HG03432 (cell line): ENCODE data around the gene CNNM4.
"Not testable (repeated sequence)": the region's sequence is repeated elsewhere in the genome, so short reads cannot be mapped to it uniquely, and the experiment has no call there.

Experiments used
- ATAC-seq: cut with Tn5 transposase; IDR thresholded peaks from one replicate; pipeline ENCODE4 v1.9.1; 2021; ENCODE audit warnings: mild to moderate bottlenecking, moderate library complexity; ENCODE audit not compliant: unreplicated experiment

The CNNM4 gene

DNA sequence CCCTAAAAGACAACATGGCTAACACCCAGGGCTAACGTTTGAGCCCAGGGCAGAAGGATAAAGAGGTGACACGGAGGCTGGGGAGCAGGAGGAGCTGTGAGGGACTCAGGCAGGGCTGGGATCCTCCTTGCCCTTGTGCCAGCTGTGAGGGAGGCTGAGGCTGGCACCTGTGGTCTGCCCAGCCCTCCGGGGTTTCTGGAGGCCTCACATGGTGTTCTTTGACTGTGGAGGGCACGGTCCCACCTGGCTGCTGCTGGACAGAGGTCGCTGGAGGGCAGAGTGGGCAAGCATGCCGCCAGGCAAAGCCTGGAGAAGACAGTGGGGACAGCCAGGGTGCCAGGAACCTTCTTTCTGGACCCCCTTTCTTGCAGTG lies 28.5 kb downstream of the CNNM4 start:
- no peak for ATAC-seq

DNA sequence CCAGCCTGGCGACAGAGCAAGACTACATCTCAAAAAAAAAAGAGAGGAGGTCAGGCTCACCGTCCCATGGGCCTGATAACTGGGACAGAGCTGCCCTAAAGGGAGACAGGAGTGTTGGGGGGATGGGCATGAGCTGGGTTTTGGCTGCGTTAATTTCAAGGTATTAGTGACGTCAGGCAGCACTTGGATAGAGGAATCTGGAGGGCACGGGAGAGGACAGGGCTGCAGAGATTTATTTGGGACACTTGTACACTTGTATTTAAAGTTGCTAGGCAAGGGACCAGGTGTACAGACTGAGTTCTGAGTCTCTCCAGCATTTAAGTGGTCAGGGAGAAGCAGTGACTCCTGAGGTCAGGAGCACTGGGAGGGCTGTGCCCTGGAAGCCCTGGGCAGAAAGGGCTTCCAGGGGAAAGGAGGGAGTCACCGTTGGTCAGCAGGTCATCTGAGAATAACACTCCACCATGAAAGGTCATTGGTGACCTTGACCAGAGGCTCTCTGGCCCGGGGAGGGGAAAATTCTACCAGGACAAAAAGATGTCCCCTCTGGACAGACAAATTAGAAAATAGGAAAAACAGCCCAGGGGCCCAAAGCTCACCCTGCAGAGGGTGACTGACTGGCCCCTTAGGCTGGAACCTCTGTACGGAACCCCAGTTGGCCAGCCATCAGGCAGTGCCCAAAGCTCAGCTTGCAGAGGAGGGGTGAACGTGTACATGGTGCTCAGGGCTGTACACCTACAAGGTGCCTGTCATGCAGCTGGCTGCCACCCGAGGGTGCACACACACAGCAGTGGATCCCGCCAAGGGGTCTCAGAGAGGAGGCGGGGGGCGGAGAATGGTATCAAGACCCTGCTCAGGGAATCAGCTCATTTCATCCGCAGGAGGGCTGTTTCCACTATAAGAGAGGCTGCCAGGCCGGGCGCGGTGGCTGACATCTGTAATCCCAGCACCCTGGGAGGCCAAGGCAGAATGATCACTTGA lies 32.4 kb downstream of the CNNM4 start:
- no peak for ATAC-seq

DNA sequence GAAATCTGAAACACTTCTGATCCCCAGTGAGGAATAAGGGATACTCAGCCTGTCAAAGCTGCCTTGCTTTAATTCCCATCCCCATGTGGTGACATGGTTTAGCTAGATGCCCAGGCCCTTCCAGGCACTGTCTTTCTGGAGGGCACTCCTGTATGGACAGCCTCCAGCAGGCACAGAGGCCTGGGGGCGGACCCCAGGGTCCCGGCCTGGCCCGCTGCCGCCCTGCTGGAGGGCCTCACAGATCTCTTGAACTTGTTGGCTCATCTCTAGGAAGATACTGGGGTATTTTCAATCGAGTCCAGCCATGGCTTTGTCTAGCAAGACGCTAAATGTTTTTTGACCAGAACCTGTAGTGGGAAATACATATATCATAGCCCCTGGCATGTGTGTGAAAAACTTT lies 34.4 kb downstream of the CNNM4 start:
- no peak for ATAC-seq

DNA sequence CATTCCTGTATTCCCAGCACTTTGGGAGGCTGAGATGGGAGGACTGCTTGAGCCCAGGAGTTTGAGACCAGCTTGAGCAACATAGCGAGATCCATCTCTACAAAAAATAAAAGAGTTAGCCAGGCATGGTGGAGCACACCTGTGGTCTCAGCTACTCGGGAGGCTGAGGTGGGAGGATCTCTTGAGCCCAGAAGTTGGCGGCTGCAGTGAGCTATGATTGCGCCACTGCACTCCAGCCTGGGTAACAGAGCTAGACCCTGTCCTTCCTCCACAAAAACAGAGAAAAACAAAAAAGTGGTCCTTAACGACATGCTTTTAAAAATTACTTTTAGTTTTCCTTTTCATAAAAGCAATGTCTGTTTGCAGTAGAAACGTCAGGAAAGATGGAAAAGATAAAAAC lies 35.8 kb downstream of the CNNM4 start:
- ATAC-seq = not testable (repeated sequence)

DNA sequence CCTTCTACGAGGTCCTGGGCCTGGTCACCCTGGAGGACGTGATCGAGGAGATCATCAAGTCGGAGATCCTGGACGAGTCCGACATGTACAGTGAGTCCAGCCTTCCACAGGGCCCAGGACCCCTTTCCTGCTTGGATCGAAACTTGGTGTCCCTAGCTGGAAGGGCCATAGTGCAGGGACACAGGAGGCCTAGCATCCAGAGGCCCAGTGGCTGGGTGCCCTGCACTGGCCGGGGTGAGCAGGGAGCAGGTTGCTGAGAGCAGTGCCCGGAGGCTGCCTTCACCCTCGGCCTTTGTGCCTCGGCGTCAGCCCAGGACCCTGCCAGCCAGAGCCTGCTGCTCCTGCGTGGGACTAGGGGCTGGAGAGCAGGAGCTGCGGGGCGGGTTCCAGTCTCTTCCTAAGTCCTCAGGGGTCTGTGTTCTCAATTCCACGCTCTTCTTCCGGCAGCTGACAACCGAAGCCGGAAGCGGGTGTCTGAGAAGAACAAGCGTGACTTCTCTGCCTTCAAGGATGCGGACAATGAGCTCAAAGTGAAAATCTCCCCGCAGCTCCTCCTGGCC lies 36.4 kb downstream of the CNNM4 start:
- no peak for ATAC-seq

DNA sequence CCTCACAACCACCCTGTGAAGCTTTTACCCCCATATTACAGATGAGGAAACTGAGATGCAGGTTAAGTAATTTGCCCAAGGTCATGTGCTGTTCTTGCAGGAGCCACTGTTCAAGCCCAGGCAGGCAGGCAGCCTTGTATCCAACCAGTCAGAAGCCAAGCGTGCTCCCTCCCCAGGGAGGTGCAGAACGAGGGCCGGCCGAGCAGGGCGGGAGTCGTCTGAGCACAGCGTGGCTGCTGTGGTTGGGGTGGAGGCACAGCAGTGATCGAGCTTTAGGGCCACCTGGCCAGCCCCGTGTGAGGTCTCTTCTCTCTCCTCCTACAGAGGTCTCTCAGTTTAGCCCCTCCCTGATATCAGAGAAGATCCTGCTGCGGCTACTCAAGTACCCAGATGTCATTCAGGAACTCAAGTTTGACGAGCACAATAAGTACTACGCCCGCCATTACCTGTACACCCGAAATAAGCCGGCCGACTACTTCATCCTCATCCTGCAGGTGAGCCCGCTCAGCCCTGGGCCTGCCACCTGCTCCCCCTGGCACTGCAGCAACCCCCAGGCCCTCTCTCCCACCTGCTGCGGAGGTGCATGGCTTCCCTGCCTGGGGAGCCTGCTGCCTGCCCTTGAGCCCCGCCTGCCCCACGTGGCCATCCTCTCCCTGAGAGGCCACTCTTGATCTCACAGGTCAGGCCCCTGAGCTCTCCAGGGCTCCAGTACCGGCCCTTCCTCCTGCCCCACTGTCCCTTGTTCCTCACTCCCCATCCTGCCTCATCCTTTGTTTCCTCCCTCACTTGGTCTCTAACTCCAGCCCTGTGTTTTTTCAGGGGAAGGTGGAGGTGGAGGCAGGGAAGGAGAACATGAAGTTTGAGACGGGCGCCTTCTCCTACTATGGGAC lies 38.3 kb downstream of the CNNM4 start:
- ATAC-seq = no peak

DNA sequence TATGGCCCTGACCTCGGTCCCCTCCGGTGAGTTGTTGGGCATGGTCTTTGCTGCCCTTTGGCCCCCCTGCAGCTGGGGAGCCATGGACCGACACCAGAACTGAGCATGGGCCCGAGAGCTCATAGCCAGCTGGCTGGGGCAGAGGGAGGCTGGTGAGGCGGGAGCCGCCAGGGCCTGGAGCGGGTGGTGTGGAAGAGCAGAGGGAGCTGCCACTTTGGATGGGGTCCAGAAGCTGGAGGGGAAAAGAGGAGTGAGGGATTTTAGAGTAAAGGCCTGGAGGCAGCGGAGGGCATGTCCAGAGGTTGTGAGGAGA lies 38.9 kb downstream of the CNNM4 start:
- no peak for ATAC-seq

DNA sequence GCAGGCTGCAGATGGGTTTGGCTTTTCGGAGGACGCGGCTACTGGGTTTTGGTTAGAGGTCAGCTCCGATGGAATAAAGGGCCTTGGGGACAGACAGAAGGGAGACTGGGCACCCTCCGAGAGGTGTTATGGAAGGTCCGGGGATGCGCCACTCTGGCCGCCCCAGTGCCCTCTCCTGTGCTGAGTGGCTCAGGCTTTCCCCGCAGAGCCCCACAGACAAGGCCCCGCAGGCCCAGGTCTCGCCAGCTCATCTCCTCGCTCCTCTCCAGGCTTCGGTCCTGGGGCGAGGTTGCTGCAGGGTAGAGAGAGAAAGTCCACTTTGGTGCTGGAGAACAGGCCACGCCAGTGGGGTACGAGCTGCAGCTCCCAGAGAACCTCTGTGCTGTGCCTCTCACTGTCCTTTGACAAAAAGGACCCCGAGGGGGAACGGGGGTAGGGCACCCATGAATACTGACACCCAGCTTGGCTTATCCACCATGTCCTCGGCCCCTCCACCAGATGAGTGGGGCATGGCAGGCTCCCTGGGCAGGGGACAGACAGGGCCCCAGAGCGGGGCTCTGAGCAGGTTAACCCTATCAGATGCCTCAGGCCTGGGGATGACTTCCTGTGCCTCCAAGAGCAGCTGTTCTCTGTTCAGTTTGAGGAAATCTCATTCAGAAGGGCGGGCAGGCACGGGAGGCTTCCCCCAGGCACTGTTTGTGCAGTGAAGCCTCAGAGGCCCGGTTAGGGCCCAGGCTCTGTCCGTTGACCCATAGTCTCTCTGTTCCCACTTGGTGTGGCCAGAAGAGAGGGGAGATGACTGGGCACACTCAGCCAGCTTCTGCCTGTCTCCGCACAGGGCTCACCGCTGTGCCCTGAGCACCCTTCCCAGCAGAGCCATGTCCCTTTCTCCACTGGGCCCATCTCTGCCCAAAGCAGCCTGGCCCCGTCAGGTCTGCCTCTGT lies 39.6 kb downstream of the CNNM4 start:
- ATAC-seq = peak; percentile 32

DNA sequence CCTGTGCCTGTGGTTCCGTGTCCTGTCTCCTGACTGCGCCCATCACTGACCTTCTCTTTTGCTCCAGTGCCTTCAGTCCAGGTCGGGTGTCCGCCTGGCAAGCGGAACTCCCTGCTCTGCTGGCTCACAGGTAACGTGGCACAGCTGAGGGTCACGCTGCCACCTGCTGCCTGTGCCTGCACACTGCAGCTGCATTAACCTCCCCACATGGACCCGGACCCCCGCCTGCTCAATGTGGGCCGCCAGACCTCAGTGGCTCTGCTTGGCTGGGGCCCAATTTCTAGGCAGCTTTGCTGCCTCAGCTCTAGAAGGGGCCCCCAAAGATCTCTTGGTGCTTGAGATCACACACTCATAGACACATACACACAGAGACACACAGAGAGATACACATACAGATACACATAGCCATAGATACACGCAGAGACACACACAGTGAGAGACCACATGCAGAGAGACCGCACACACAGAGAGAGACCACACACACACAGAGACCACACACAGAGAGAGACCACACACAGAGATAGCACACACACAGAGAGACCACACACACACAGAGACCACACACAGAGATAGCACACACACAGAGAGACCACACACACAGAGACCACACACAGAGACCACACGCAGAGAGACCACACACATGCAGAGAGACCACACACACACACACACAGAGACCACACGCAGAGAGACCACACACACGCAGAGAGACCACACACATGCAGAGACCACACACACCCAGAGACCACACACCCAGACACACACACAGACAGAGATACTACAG lies 40.5 kb downstream of the CNNM4 start:
- peak; percentile 80 for ATAC-seq

DNA sequence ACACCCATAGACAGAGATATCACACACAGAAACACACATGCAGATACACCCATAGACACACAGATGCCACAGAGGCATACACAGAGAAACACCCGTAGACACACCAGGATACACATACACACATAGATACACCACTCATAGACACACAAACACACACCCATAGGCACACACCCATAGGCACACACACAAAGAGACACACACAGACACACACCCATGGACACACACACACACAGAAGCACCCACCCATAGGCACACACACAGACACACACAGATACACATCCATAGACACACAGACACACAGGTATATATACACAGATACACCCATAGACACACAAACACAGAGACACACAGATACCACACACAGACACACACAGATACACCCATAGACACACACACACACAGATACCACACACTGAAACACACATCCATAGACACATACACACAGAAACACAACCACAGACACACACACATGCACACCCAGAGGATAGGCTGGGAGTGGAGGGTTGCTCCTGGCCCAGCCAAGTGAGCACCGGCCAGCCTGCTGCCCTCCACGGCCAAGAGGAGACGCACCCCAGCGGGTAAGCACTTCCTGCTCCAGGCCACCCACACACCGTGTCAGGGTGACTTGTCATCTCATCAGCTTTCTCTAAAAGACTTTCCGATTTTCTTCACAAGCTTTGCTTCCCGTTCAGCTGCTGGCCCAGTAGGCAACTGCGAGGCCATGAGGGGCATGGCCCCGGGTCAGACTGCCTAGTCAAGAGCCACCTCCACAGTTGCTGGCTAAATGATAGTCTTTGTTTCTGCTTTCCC lies 41.3 kb downstream of the CNNM4 start:
- ATAC-seq = peak; percentile 39

DNA sequence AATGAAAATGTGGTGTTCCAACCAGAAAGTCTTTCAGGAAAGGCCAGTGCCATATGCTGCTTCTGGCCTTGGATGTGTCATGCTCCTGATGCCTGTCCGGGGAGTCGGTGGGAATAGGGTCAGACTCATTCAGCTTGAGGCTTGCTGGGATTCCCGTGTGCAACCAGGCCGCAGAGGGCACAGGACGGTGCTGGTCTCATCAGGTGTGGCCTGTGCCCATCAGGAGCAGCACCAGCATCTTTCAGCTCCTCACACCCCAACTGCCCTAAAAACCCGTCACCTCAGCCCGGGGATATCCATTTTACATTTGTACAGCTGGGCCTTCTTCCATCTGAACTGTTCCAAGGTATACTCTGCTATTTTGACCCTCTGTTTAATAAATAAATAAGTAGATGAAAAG lies 42.0 kb downstream of the CNNM4 start:
- no peak for ATAC-seq

DNA sequence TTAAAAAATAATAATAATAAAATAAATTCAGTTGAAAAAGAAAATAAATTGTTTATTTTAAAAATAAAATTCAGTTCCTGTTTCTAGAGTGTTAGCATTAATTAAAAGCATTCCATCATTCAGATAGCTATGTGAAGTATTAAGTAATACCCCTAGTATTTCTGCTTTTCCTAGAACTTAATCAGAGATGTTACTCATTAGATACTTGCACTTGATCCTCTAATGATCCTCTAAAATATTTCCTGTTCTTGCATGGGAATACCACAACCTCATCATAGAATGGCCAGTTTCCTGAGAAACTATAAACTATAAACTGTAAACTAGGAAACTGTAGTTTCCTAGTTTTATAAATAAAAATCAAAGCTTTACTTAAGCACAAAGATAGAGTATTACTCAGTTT lies 44.3 kb downstream of the CNNM4 start:
- no peak for ATAC-seq

DNA sequence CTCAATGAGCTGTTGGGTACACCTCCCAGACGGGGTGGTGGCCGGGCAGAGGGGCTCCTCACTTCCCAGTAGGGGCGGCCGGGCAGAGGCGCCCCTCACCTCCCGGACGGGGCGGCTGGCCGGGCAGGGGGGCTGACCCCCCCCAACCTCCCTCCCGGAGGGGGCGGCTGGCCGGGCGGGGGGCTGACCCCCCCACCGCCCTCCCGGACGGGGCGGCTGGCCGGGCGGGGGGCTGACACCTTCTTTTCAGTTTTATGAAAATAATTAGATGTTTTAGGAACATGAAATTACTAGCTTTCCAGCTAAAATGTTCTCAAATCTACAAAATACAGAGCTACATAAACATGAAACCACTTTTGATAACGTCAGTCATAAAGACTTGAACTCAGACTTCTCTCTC lies 45.2 kb downstream of the CNNM4 start:
- not testable (repeated sequence) for ATAC-seq

DNA sequence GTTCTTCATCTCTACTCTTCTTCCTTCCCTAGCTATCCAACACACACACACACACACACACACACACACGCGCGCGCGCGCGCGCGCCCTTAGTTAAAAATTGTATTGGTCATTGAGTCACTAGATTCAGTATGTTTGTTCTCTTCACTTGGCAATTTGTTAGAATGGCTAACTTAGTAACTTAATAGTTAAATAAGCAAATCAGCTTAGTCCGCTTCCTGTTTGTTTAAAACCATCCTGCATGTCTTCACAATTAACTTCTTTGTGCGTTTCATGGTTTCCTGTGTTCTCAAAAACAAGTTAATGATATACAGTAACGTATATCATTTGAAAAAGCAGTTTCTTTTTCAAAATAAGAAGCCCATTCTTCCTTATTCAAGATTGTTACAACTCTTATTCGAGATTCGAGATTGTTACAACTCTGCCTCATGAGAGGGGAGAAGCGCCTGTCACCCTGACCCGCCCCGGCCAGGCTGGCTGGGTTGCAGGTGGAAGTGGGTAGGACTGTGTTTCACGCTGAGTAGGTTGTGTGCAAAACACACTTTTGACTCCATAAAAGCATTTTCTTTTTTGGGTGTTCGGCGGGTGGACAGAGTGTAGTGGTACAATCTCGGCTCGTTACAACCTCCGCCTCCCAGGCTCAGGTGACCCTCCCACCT lies 45.9 kb downstream of the CNNM4 start:
- no peak for ATAC-seq

DNA sequence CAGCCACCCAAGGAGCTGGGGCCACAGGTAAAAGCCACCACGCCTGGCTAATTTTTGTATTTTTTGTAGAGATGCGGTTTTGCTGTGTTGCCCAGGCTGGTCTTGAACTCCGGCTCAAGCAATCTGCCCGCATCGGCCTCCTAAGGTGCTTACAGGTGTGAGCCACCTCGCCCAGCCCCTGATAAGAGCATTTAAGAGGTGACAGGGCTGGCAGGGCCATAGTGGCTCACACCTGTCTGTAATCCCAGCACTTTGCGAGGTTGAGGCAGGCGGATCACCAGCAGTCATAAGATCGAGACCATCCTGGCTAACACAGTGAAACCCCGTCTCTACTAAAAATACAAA lies 46.4 kb downstream of the CNNM4 start:
- no peak for ATAC-seq

DNA sequence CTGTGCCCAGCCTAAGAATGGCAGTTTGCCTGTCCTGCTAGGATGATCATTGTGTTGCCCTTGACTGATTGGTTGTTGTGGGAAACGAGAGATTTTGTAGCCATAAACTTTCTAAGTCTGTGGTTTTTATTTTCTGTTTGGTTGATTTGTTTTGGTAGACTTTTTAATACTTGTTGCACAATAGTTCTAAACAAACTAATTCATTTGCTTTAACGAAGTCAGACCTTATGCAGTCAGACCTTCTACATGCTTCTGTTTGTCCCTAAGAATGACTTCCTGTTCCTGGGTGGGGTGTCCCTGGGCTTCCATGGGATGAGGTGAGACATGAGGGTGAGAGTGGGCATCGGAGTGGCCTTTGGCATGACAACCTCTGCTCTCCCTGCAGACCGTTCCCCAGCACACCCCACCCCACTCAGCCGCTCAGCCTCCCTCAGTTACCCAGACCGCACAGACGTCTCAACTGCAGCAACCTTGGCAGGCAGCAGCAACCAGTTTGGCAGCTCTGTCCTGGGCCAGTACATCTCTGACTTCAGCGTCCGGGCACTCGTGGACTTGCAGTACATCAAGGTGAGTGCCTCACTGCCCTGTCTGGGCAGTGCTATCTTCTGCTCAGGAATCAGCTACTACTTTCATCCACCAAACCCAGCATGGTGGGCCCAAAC lies 47.6 kb downstream of the CNNM4 start:
- ATAC-seq = no peak

DNA sequence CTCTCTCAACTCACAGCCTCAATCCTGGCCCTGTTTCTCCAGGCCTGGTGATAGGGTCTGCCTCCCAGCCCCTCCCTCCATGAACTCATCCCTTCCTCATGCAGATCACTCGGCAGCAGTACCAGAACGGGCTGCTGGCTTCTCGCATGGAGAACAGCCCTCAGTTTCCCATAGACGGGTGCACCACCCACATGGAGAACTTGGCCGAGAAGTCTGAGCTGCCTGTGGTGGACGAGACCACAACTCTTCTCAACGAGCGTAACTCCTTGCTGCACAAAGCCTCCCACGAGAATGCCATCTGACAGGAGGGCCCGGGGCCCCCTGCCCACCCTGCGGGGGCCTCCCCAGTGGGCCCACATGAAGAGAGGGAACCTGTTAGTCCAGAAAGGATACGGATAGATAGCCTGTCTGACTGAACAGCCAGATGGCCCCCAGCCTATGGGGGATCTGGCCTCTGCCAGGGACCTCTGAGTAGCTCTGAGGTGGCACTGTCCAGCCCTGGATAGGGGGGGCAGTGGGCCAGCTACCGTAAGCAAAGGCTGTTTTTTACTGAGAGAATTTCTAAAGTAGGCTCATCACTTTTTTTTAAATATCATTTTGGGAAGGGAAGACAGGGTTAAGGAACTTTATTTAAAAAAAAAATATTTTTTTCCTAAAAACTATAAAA lies 48.6 kb downstream of the CNNM4 start:
- ATAC-seq = no peak
